Esophagus (tissue), 2 donors: Measurements from ENCODE around the gene FAM200B. TPM values are rescaled to one million over a fixed set of nuclear protein-coding genes. Genes with fewer than 3 reads are reported as not detected.

Experiments used
- H3K27ac ChIP-seq, 2 donors: one replicate each; pipeline ENCODE4 v1.5.1; 2013; ENCODE audit warnings: low read depth in 2 of 2, mild to moderate bottlenecking in 2 of 2, inconsistent platforms in 1 of 2, low read length in 1 of 2, moderate library complexity in 1 of 2
- H3K27me3 ChIP-seq, 2 donors: one replicate each; pipeline ENCODE4 v1.6.1; 2013; ENCODE audit warnings: low read length in 2 of 2, control low read depth in 1 of 2, mild to moderate bottlenecking in 1 of 2; ENCODE audit not compliant: insufficient read depth in 2 of 2, control insufficient read depth in 1 of 2
- H3K36me3 ChIP-seq, 2 donors: one replicate each; pipeline ENCODE4 v1.6.1; 2013; ENCODE audit warnings: low read length in 1 of 2; ENCODE audit not compliant: control insufficient read depth in 2 of 2, insufficient read depth in 2 of 2
- H3K4me1 ChIP-seq, 2 donors: one replicate each; pipeline ENCODE4 v1.6.1; 2013; ENCODE audit warnings: low read length in 1 of 2; ENCODE audit not compliant: control insufficient read depth in 2 of 2, insufficient read depth in 2 of 2
- H3K4me3 ChIP-seq, 2 donors: one replicate each; pipeline ENCODE4 v1.5.1; 2013; ENCODE audit warnings: low read length in 2 of 2, mild to moderate bottlenecking in 2 of 2, low read depth in 1 of 2, moderate library complexity in 1 of 2
- H3K9me3 ChIP-seq, 2 donors: one replicate each; pipeline ENCODE4 v1.6.1; 2013; ENCODE audit warnings: mild to moderate bottlenecking in 2 of 2, low read depth in 1 of 2, low read length in 1 of 2, moderate library complexity in 1 of 2; ENCODE audit not compliant: control insufficient read depth in 2 of 2, insufficient read depth in 1 of 2
- WGBS, 2 donors: extraction: QIAGEN DNeasy Blood & Tissue Kit; methylation state at CpG; one replicate each; pipeline ENCODE4 v1.1.7; 2013; 5-methylcytosine and 5-hydroxymethylcytosine counted together
- polyA plus RNA-seq, 2 donors: library from polyadenylated mRNA; stranded (reverse); fragments of 200-250 nt; gene quantifications; one replicate each; pipeline ENCODE4 v1.2.3, GENCODE V29; 2013
- donor health status: healthy with polysubstance abuse.
- donor health status: Bipolar disorder and iron deficiency.

The FAM200B gene
- polyA plus RNA-seq, 2 donors = 25.7 to 42.6 TPM

- Histone ChIP-seq H3K27ac (no peak overlapping the region), H3K27me3 (no peaks in the 10 kb centered on the region), H3K36me3 (no peaks in the 10 kb centered on the region), H3K9me3 (peaks cover 0 to 2% of the 10 kb centered on the region in 2 donors), H3K4me3 (no peak overlapping the region), H3K4me1 (no peaks in the 10 kb centered on the region)
- WGBS, 2 donors = 88% methylated on average over 1 of the region's 1 CpG
Observed at GRCh38 chr4:15738877-15739276, 57.2 kb downstream of the FAM200B start.

Other genes with a start within 250 kb of the FAM200B start
- gene CC2D2A, start 211.9 kb upstream of the FAM200B start, polyA plus RNA-seq = 1 to 10 TPM; 4.0 to 4.5 TPM
- gene FBXL5, start 26.5 kb upstream of the FAM200B start, polyA plus RNA-seq = 10 to 100 TPM; 37.5 to 39.9 TPM
- 1 to 10 TPM in 1 of 2 donors, under 1 TPM in 1; 0.96 to 1.5 TPM for gene BST1, start 21.2 kb downstream of the FAM200B start, polyA plus RNA-seq
- 1 to 10 TPM in 1 of 2 donors, under 1 TPM in 1; 0.72 to 1.2 TPM for gene CD38, start 96.5 kb downstream of the FAM200B start, polyA plus RNA-seq